T-helper 1 cell (primary cell): Measurements from ENCODE around the gene LRRC10.

Experiments used
- DNase-seq, 5 donors: peaks; one replicate each; pipeline ENCODE4 v3.0.0-alpha.2; 2012 to 2020

LRRC10 gene

DNA sequence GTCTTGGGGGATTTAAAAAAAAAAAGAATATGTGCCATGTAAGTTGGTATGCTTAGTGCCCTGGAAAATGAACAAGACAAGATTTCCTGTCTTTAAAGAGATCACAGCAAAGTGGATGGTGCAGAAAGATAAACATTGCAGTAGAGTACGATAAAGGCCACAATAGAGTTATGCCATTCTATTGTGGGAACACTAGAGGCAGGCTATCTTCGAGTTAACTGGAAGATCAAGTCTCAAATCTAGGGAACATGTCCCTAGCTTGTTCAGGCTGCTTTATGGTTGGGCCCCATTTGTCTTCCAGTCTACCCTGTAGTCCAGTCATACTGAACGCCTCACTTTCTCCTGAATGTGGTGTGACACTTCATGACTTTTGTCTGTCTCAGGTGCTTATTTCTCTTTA, 44.1 kb downstream of the LRRC10 start:
- DNase-seq = no peak

DNA sequence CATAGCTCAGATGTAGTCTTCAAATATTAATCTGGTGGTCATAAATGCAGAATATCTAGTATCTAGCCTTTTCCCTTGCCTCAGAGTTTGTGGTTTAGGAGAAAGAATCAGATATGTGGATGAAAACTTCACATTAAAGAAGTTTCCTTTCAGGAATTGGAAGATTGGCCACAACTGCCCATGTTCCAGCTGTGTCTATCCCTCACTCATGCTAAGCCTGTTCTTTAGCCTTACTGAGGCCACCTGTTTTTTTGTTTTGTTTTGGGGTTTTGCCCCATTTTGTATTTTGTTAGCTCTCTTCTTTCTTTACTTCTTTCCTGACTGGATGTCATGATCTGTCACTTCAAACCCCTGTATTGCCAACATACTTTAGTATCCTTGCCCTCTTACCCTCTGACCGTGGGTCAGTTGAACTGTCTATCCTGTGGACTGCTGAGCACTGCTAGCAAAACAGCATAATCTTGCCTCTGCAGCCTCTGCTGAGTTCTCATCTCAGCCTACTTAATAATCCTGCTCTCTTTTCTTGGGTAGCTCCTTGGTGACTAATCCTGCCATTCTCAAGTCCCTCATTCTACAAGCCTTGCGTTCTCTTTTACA, 47.4 kb downstream of the LRRC10 start:
- DNase-seq = no peak
